ENCODE results near the gene OSCAR. TPM values are rescaled to one million over a fixed set of nuclear protein-coding genes. Genes with fewer than 3 reads are reported as not detected.
A peak's percentile ranks its signal among the peaks of the same experiment; 100 is the strongest.

Gene OSCAR
- total RNA-seq, 1 donor from 2014 or later = 59.5 TPM

- ATAC-seq = peak; percentile 21
- intact Hi-C loops (cut with DNase I) = no loop called here
- no peaks in the 10 kb centered on the region for H3K36me3 ChIP-seq
- no peaks in the 10 kb centered on the region for H3K4me1 ChIP-seq
- H3K9me3 ChIP-seq = no peaks in the 10 kb centered on the region
- TF ChIP-seq, protein P1, sequence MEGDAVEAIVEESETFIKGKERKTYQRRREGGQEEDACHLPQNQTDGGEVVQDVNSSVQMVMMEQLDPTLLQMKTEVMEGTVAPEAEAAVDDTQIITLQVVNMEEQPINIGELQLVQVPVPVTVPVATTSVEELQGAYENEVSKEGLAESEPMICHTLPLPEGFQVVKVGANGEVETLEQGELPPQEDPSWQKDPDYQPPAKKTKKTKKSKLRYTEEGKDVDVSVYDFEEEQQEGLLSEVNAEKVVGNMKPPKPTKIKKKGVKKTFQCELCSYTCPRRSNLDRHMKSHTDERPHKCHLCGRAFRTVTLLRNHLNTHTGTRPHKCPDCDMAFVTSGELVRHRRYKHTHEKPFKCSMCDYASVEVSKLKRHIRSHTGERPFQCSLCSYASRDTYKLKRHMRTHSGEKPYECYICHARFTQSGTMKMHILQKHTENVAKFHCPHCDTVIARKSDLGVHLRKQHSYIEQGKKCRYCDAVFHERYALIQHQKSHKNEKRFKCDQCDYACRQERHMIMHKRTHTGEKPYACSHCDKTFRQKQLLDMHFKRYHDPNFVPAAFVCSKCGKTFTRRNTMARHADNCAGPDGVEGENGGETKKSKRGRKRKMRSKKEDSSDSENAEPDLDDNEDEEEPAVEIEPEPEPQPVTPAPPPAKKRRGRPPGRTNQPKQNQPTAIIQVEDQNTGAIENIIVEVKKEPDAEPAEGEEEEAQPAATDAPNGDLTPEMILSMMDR (IDR thresholded peaks at IDR 0.05) = no peak
- H3K27ac ChIP-seq = no peak within 1 kb of the TSS
- DNase-seq = no peak
- H3K27me3 ChIP-seq = no peaks in the 10 kb centered on the region
- no peak within 1 kb of the TSS for H3K4me3 ChIP-seq
Measured at GRCh38 chr19:54063350-54064116, 37.1 kb downstream of the OSCAR start, which contains the start of gene VSTM1. Gene VSTM1, minus strand, starts transcription at chr19:54063897. Its CDS starts 120 bp downstream, at chr19:54063777.

DNA sequence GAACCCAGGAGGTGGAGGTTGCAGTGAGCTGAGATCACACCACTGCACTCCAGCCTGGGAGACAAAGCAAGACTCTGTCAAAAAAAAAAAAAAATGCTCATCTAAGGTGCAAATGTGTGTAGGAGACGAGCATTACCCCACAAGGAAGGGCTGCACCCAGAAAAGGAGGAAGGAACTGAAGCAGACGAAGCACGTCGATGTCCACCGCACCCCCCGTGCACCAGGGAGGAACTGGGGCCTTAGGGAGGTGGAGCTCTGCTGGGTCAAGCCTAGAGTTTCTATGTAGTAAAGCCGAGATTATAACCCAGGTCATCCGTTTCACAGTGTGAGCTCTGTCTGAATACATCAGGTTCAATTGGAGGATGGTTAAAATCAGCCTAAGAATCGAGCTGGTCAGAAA is 38.0 kb downstream of the OSCAR start:
- DNase-seq (peak; percentile 80), ATAC-seq (peak; percentile 98)
- H3K27ac ChIP-seq = no peak overlapping the region
- no peaks in the 10 kb centered on the region for H3K9me3 ChIP-seq
- no peaks in the 10 kb centered on the region for H3K4me1 ChIP-seq
- no peaks in the 10 kb centered on the region for H3K36me3 ChIP-seq
- no peak overlapping the region for H3K4me3 ChIP-seq
- intact Hi-C loops (cut with DNase I) = no loop called here
- H3K27me3 ChIP-seq = no peaks in the 10 kb centered on the region
- TF ChIP-seq, protein P1 (IDR thresholded peaks at IDR 0.05) = no peak

GRCh38 chr19:54047616-54048015 is 53.0 kb downstream of the OSCAR start:
- TF ChIP-seq, protein P1 (IDR thresholded peaks at IDR 0.05) = no peak
- intact Hi-C loops (cut with DNase I) = no loop called here
- DNase-seq = no peak

DNA sequence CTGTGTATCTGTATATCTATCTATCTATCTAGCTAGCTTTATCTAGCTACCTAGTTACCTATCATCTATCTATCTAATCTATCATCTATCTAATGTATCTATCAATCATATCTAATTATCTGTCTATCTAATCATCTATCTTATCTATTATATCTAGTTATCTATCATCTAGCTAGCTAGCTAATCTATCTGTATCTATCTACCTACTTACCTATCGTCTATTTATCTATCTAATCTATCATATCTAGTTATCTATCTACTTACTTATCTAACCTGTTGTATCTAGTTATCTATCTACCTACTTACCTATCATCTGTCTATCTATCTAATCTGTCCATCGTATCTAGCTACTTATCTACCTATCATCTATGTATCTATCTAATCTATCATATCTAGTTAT is 54.8 kb downstream of the OSCAR start:
- ATAC-seq (no peak), DNase-seq (no peak)
- Histone ChIP-seq H3K4me3 (no peak overlapping the region), H3K27ac (no peak overlapping the region), H3K4me1 (no peaks in the 10 kb centered on the region), H3K36me3 (no peaks in the 10 kb centered on the region), H3K9me3 (no peaks in the 10 kb centered on the region), H3K27me3 (peaks cover 20% of the 10 kb centered on the region)
- TF ChIP-seq, protein P1 (IDR thresholded peaks at IDR 0.05) = no peak
- intact Hi-C loops (cut with DNase I) = no loop called here

More at GRCh38 chr19:54047616-54048015, 53.0 kb downstream of the OSCAR start:
- H3K4me1 ChIP-seq = no peaks in the 10 kb centered on the region
- H3K9me3 ChIP-seq = no peaks in the 10 kb centered on the region
- no peak overlapping the region for H3K27ac ChIP-seq
- H3K4me3 ChIP-seq = no peak overlapping the region
- peaks cover 20% of the 10 kb centered on the region for H3K27me3 ChIP-seq
- H3K36me3 ChIP-seq = no peaks in the 10 kb centered on the region
- ATAC-seq = peak; percentile 79

Other genes with a start within 250 kb of the OSCAR start
- 131 TPM for gene MYADM, start 232.9 kb downstream of the OSCAR start, total RNA-seq
- gene PRKCG, start 218.6 kb downstream of the OSCAR start, total RNA-seq = not detected
- not detected for gene CACNG7, start 191.5 kb downstream of the OSCAR start, total RNA-seq
- gene CACNG8, start 137.9 kb downstream of the OSCAR start, total RNA-seq = 0.12 TPM
- not detected for gene CACNG6, start 109.2 kb downstream of the OSCAR start, total RNA-seq
- 1.1 TPM for gene VSTM1, start 36.9 kb downstream of the OSCAR start, total RNA-seq
- not detected for gene TARM1, start 19.4 kb downstream of the OSCAR start, total RNA-seq
- 115 TPM for gene NDUFA3, start 2.1 kb upstream of the OSCAR start, total RNA-seq
- 19.5 TPM for gene TFPT, start 14.9 kb upstream of the OSCAR start, total RNA-seq
- 44.9 TPM for gene PRPF31, start 15.0 kb upstream of the OSCAR start, total RNA-seq
- 39.4 TPM for gene CNOT3, start 37.0 kb upstream of the OSCAR start, total RNA-seq
- gene LENG1, start 58.9 kb upstream of the OSCAR start, total RNA-seq = 9.2 TPM
- 48.3 TPM for gene TMC4, start 72.4 kb upstream of the OSCAR start, total RNA-seq
- gene MBOAT7, start 88.8 kb upstream of the OSCAR start, total RNA-seq = 57.9 TPM
- 34.7 TPM for gene TSEN34, start 90.5 kb upstream of the OSCAR start, total RNA-seq
- gene RPS9, start 100.1 kb upstream of the OSCAR start, total RNA-seq = 1,039 TPM
- 61.5 TPM for gene LILRB3, start 122.2 kb upstream of the OSCAR start, total RNA-seq
- 21.4 TPM for gene LILRA6, start 142.0 kb upstream of the OSCAR start, total RNA-seq
- 9.1 TPM for gene LILRB5, start 156.5 kb upstream of the OSCAR start, total RNA-seq
- gene LILRB2, start 180.3 kb upstream of the OSCAR start, total RNA-seq = 18.8 TPM
- 13.5 TPM for gene LILRA5, start 212.4 kb upstream of the OSCAR start, total RNA-seq
- gene LILRA4, start 238.4 kb upstream of the OSCAR start, total RNA-seq = 4.8 TPM